ENCODE data around the gene LARP6. TPM values are rescaled to one million over a fixed set of nuclear protein-coding genes. Genes with fewer than 3 reads are reported as not detected.

The LARP6 gene
- total RNA-seq, 1 donor from 2014 or later = 50.6 TPM

DNA sequence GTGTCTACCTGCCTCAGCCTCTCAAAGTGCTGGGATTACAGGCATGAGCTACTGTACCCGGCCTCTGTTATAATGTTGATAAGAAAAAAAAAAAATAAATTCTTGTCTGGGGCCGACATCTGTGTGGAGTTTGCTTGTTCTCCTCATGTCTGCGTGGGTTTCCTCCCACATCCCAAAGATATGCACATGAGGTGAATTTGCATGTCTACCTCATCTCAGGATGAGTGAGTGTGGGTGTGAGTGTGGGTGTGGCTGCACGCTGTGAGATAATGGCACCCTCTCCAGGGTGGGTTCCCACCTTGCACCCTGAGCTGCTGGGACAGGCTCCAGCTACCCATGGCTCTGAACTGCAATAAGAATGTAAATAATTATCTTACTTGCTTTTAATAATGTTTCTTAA is 64.7 kb downstream of the LARP6 start:
- Histone ChIP-seq H3K4me3 (no peak overlapping the region), H3K9me3 (replicated peaks) (no peaks in the 10 kb centered on the region), H3K36me3 (no peaks in the 10 kb centered on the region), H3K27me3 (ENCODE audit: low read depth) (no peaks in the 10 kb centered on the region), H3K4me1 (no peaks in the 10 kb centered on the region), H3K27ac (replicated peaks) (no peak overlapping the region)
- TF ChIP-seq, protein P1, sequence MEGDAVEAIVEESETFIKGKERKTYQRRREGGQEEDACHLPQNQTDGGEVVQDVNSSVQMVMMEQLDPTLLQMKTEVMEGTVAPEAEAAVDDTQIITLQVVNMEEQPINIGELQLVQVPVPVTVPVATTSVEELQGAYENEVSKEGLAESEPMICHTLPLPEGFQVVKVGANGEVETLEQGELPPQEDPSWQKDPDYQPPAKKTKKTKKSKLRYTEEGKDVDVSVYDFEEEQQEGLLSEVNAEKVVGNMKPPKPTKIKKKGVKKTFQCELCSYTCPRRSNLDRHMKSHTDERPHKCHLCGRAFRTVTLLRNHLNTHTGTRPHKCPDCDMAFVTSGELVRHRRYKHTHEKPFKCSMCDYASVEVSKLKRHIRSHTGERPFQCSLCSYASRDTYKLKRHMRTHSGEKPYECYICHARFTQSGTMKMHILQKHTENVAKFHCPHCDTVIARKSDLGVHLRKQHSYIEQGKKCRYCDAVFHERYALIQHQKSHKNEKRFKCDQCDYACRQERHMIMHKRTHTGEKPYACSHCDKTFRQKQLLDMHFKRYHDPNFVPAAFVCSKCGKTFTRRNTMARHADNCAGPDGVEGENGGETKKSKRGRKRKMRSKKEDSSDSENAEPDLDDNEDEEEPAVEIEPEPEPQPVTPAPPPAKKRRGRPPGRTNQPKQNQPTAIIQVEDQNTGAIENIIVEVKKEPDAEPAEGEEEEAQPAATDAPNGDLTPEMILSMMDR (IDR thresholded peaks at IDR 0.05; ENCODE audit: borderline replicate concordance) = no peak
- intact Hi-C loops (cut with micrococcal nuclease) = no loop called here
- no peak for DNase-seq

DNA sequence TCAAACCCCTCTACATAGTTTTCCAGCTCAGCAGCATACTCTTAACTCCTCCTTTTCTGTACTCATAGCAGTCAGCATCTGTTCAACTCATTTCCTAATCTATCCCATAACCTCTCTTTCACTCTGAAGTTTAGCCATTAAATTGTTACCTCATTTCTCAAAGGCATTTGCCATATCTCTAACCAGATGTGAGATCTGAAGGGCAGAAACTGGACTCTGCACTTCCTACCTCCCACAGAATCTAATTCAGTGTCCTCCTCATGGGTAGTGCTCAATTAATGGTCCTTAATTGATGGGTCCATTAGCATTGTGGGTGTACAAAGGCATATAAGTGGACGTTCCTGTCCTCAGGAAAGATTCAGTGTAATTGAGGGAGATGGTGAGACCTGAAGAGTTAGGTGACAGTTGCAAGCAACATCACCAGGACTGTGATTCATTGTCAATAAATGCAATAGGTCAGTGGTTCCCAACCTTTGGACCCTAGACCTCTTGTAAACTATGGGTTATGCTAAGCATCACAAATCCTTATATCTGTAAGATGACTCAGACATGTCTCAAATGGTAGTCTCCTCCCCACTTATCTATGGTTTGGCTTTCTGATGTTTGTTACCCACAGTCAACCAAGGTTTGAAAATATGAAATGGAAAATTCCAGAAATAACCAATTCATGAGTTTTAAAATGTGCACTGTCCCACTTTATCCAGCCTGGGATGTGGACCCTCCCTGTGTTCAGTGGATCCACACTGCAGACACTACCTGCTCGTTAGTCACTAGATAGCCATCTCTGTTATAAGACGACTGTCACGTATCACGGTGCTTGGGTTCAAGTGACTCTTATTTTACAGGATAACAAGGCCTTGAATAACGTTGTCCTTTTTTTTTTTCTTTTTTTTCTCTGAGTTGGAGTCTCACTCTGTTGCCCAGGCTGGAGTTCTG is 65.6 kb downstream of the LARP6 start:
- H3K9me3 ChIP-seq (replicated peaks) = no peaks in the 10 kb centered on the region
- DNase-seq = no peak
- H3K4me3 ChIP-seq = no peak overlapping the region
- TF ChIP-seq, protein P1 (IDR thresholded peaks at IDR 0.05; ENCODE audit: borderline replicate concordance) = no peak
- no peak overlapping the region for H3K27ac ChIP-seq (replicated peaks)
- no peaks in the 10 kb centered on the region for H3K27me3 ChIP-seq (ENCODE audit: low read depth)
- intact Hi-C loops (cut with micrococcal nuclease) = no loop called here
- no peaks in the 10 kb centered on the region for H3K36me3 ChIP-seq
- no peaks in the 10 kb centered on the region for H3K4me1 ChIP-seq

DNA sequence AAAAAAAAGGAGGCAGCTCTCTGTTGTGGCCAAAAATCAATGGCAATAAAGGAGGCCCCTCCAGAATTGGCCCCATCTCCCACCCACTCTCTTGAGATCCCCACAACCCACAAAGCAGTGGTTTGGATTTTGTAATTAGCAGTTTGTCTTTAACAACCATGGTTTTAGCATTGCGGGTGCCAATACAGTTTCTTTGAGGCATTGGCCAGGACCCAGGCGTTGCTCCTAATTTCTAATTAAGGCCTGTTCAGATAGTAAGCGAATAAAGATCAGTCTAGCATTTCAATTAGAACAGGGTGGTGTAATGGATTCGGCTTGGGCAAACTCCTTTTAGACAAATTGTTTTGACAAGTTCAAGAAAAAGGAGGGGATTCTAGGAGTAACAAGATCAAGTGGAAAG is 67.0 kb downstream of the LARP6 start:
- intact Hi-C loops (cut with micrococcal nuclease) = no loop called here
- no peak for DNase-seq
- TF ChIP-seq, protein P1 (IDR thresholded peaks at IDR 0.05; ENCODE audit: borderline replicate concordance) = no peak
- H3K27me3 ChIP-seq (ENCODE audit: low read depth) = no peaks in the 10 kb centered on the region
- H3K4me1 ChIP-seq = no peaks in the 10 kb centered on the region
- no peak overlapping the region for H3K27ac ChIP-seq (replicated peaks)
- H3K4me3 ChIP-seq = no peak overlapping the region
- H3K9me3 ChIP-seq (replicated peaks) = no peaks in the 10 kb centered on the region
- no peaks in the 10 kb centered on the region for H3K36me3 ChIP-seq

DNA sequence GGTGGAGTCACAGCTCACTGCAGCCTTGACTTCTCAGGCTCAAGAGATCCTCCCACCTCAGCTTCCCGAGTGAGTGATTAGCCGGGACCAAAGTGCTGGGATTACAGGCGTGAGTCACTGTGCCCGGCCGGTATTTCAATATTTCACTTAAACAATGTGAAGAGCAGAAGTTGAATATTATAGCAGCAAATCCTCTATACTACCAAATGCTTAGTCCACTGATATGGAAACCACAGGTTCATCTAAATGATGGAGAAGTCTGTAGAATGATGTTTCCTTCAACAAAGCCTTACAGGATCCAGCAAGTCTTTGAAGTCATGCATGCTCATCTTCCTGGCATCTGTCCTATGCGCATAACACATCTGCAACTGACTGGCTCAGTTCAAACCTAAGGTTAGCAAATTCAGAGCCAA is 70.3 kb downstream of the LARP6 start:
- Histone ChIP-seq H3K4me1 (no peaks in the 10 kb centered on the region), H3K36me3 (no peaks in the 10 kb centered on the region), H3K27ac (replicated peaks) (no peak overlapping the region), H3K4me3 (no peak overlapping the region), H3K9me3 (replicated peaks) (no peaks in the 10 kb centered on the region), H3K27me3 (ENCODE audit: low read depth) (no peaks in the 10 kb centered on the region)
- DNase-seq = no peak
- TF ChIP-seq, protein P1 (IDR thresholded peaks at IDR 0.05; ENCODE audit: borderline replicate concordance) = no peak
- intact Hi-C loops (cut with micrococcal nuclease) = no loop called here

DNA sequence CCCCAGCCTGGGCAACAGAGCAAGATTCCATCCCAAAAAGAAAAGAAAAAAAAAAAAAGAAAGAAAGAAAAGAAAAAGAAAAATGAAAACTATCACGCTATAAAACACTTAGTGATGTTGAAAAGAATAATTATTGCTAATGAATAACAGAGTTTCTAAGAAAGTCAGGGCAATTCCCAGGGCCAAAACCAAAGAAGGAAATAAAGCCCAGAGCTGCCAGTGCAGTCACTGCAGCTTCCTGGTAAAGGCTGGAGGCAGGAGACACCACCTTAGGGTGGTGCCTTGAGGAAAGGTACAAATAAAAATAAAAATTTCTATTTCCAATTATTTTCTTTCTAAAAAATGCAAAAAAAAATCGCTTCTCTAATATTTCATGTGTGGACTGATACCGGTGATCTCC is 70.9 kb downstream of the LARP6 start:
- TF ChIP-seq, protein P1 (IDR thresholded peaks at IDR 0.05; ENCODE audit: borderline replicate concordance) = no peak
- no peaks in the 10 kb centered on the region for H3K9me3 ChIP-seq (replicated peaks)
- H3K4me3 ChIP-seq = no peak overlapping the region
- intact Hi-C loops (cut with micrococcal nuclease) = no loop called here
- no peaks in the 10 kb centered on the region for H3K36me3 ChIP-seq
- H3K4me1 ChIP-seq = no peaks in the 10 kb centered on the region
- no peaks in the 10 kb centered on the region for H3K27me3 ChIP-seq (ENCODE audit: low read depth)
- no peak overlapping the region for H3K27ac ChIP-seq (replicated peaks)
- no peak for DNase-seq
